ENCODE results near the gene FOXP1. TPM values are rescaled to one million over a fixed set of nuclear protein-coding genes. Genes with fewer than 3 reads are reported as not detected.

The FOXP1 gene
- polyA plus RNA-seq, 1 experiment = 56.6 TPM

DNA sequence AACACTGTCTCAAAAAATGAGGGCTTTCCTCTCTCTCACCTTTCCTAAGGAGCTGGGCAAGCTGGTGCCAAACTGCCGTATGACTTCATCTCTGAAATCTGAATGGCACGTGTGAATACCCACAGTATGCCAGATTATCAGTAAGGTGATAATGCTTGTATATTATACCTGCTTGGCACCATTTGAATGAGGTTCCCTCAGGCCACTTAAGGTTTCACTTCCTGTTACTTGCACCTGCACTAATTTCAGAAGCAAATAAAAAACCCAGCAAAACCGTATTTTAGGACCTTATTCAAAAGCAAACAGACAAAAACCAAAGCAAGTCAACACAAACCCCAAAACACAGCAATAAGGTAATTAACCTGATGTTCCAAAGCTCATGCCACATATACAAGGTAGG lies 19.7 kb downstream of the FOXP1 start:
- Histone ChIP-seq H3K9me3 (ENCODE audit: control insufficient read depth, insufficient read depth, low read length) (no peaks in the 10 kb centered on the region), H3K27ac (ENCODE audit: low read depth, low read length) (no peak overlapping the region), H3K27me3 (ENCODE audit: control insufficient read depth, insufficient read depth, low read length) (no peaks in the 10 kb centered on the region), H3K4me3 (ENCODE audit: low read depth, low read length) (no peak overlapping the region)
- ChIA-PET POLR2A (no interaction called here), CTCF (interaction anchor here (0.6 kb wide), 1 partner anchor 39 kb away, joined by 4 read pairs; no protein-coding TSS in a partner anchor)
- TF ChIP-seq, protein P1, sequence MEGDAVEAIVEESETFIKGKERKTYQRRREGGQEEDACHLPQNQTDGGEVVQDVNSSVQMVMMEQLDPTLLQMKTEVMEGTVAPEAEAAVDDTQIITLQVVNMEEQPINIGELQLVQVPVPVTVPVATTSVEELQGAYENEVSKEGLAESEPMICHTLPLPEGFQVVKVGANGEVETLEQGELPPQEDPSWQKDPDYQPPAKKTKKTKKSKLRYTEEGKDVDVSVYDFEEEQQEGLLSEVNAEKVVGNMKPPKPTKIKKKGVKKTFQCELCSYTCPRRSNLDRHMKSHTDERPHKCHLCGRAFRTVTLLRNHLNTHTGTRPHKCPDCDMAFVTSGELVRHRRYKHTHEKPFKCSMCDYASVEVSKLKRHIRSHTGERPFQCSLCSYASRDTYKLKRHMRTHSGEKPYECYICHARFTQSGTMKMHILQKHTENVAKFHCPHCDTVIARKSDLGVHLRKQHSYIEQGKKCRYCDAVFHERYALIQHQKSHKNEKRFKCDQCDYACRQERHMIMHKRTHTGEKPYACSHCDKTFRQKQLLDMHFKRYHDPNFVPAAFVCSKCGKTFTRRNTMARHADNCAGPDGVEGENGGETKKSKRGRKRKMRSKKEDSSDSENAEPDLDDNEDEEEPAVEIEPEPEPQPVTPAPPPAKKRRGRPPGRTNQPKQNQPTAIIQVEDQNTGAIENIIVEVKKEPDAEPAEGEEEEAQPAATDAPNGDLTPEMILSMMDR (IDR thresholded peaks at IDR 0.05; ENCODE audit: low read depth, low read length) = no peak
- DNase-seq (ENCODE audit: low read depth, low spot score) = no peak

DNA sequence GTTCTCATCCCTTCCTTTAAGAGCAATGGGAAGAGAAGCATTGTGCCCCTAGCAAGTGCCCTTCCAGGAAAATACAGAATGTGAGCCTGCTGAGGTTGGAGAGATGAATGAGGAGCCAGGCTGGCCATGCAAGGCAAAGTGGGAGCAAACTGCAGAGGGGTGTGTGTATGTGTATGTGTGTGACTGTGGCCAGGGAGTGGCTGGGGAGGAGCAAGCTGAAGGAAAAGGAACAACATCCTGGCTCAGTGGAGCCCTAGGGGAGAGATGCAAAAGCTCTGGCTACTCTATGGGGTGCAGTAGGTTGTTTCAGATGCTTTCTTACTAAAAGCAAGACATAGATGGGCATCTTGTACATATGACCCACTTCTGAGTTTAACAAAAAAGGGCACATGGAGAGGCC lies 20.6 kb downstream of the FOXP1 start:
- Histone ChIP-seq H3K27me3 (ENCODE audit: control insufficient read depth, insufficient read depth, low read length) (no peaks in the 10 kb centered on the region), H3K27ac (ENCODE audit: low read depth, low read length) (no peak overlapping the region), H3K9me3 (ENCODE audit: control insufficient read depth, insufficient read depth, low read length) (no peaks in the 10 kb centered on the region), H3K4me3 (ENCODE audit: low read depth, low read length) (no peak overlapping the region)
- TF ChIP-seq, protein P1 (IDR thresholded peaks at IDR 0.05; ENCODE audit: low read depth, low read length) = no peak
- DNase-seq (ENCODE audit: low read depth, low spot score) = no peak
- ChIA-PET CTCF (no interaction called here), POLR2A (no interaction called here)

DNA sequence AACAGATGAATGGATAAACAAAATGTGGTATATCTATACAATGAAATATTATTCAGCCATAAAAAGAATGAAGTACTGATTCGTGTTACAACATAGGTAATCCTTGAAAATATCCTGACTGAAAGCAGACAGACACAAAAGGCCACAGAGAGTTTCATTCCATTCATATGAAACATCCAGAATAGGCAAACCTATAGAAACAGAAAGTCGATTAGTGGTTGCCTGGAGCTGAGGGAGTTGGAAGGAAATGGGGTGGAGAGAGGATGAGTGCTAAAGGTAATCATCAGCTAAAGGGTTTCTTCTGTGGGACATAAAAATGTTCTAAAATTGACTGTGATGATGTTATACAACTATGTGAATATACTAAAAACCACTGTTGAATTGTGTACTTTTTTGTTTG lies 22.9 kb downstream of the FOXP1 start:
- POLR2A ChIA-PET = no interaction called here
- DNase-seq (ENCODE audit: low read depth, low spot score) = no peak
- H3K27me3 ChIP-seq (ENCODE audit: control insufficient read depth, insufficient read depth, low read length) = no peaks in the 10 kb centered on the region
- TF ChIP-seq, protein P1 (IDR thresholded peaks at IDR 0.05; ENCODE audit: low read depth, low read length) = no peak
- CTCF ChIA-PET = no interaction called here
- H3K4me3 ChIP-seq (ENCODE audit: low read depth, low read length) = no peak overlapping the region
- no peaks in the 10 kb centered on the region for H3K9me3 ChIP-seq (ENCODE audit: control insufficient read depth, insufficient read depth, low read length)
- H3K27ac ChIP-seq (ENCODE audit: low read depth, low read length) = no peak overlapping the region

DNA sequence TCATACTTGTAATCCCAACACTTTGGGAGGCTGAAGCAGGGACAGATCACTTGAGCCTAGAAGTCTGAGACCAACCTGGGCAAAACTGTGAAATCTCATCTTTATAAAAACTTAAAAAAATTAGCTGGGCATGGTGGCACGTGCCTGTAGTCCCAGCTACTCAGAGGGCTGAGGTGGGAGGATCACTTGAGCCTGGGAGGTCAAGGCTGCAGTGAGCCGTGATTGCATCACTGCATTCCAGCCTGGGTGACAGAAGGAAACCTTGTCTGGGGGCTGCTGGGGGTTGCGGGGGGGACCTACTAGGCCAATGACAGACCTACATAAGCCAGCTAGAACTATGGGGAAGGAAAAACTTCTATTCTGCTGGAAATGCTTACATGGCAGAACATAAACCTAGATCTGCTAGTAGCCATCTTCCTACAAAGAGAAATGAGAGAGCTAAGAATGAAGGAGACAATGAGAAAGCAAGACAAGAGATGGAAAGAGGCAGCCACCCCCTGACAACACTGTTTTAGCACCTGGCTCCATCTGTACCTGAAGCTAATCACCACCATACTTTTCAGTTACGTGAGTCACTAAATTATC lies 23.9 kb downstream of the FOXP1 start:
- no peaks in the 10 kb centered on the region for H3K27me3 ChIP-seq (ENCODE audit: control insufficient read depth, insufficient read depth, low read length)
- H3K9me3 ChIP-seq (ENCODE audit: control insufficient read depth, insufficient read depth, low read length) = no peaks in the 10 kb centered on the region
- no peak overlapping the region for H3K27ac ChIP-seq (ENCODE audit: low read depth, low read length)
- DNase-seq (ENCODE audit: low read depth, low spot score) = no peak
- POLR2A ChIA-PET = no interaction called here
- CTCF ChIA-PET = interaction anchor here (0.7 to 0.9 kb wide), 2 partner anchors 27 to 68 kb away, joined by 3 to 4 read pairs; no protein-coding TSS in a partner anchor
- TF ChIP-seq, protein P1 (IDR thresholded peaks at IDR 0.05; ENCODE audit: low read depth, low read length) = no peak
- H3K4me3 ChIP-seq (ENCODE audit: low read depth, low read length) = no peak overlapping the region

DNA sequence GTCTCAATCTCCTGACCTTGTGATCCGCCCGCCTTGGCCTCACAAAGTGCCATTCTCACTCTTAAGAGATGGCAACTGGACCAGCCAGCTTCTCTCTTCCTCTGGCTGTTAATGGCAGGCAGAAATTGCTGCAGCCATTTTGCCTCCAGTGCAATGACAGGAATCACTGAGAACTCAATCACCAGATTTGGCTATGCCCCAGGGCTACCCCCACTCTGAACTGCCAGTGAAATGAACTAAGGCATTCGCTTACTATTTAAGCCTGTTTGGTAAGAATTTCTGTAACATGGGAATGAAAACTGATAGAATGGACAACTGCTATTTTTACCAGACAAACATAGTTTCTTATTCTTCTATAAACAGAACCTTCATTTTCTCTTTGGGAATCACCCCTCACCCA lies 24.5 kb downstream of the FOXP1 start:
- Histone ChIP-seq H3K27me3 (ENCODE audit: control insufficient read depth, insufficient read depth, low read length) (no peaks in the 10 kb centered on the region), H3K9me3 (ENCODE audit: control insufficient read depth, insufficient read depth, low read length) (no peaks in the 10 kb centered on the region), H3K4me3 (ENCODE audit: low read depth, low read length) (no peak overlapping the region), H3K27ac (ENCODE audit: low read depth, low read length) (no peak overlapping the region)
- no peak for DNase-seq (ENCODE audit: low read depth, low spot score)
- POLR2A ChIA-PET = no interaction called here
- TF ChIP-seq, protein P1 (IDR thresholded peaks at IDR 0.05; ENCODE audit: low read depth, low read length) = no peak
- CTCF ChIA-PET = no interaction called here

Data from AG04450 (cell line).